Neural cell (in vitro differentiated cells): ENCODE results near the gene CDKN3. TPM values are rescaled to one million over a fixed set of nuclear protein-coding genes. Genes with fewer than 3 reads are reported as not detected.

Source experiments
- H2AFZ ChIP-seq: fragments of 200-600, 300-800 bp; sonication (generic), shearing (Covaris generic); 2 replicates; pipeline ENCODE4 v1.6.0; 2014; ENCODE audit warnings: low read depth, mild to moderate bottlenecking, antibody characterized with exemption, low read length, moderate library complexity
- H3F3A ChIP-seq: fragments of 200-600 bp; shearing (Covaris generic); 2 replicates; pipeline ENCODE4 v1.6.1; 2016; ENCODE audit warnings: mild to moderate bottlenecking, moderate library complexity, mixed read lengths, antibody characterized with exemption, low read length; ENCODE audit not compliant: insufficient read depth, poor library complexity, severe bottlenecking
- H3K27ac ChIP-seq: fragments of 200-600, 300-800 bp; sonication (generic), shearing (Covaris generic); 2 replicates; pipeline ENCODE4 v1.5.1; 2014; ENCODE audit warnings: mild to moderate bottlenecking, low read length, moderate library complexity
- H3K27me3 ChIP-seq: fragments of 300-800, 200-600 bp; sonication (generic), shearing (Covaris generic); 2 replicates; pipeline ENCODE4 v1.6.0; 2014; ENCODE audit warnings: mild to moderate bottlenecking, low read depth, low read length, moderate library complexity; ENCODE audit not compliant: insufficient read depth
- H3K36me3 ChIP-seq: fragments of 300-800, 200-600 bp; sonication (generic), shearing (Covaris generic); 2 replicates; pipeline ENCODE4 v1.5.1; 2014; ENCODE audit warnings: mild to moderate bottlenecking, antibody characterized with exemption, low read length, moderate library complexity; ENCODE audit not compliant: insufficient read depth
- H3K4me2 ChIP-seq: fragments of 300-800, 200-600 bp; sonication (generic), shearing (Covaris generic); 2 replicates; pipeline ENCODE4 v1.6.0; 2014; ENCODE audit warnings: mild to moderate bottlenecking, low read length
- H3K4me3 ChIP-seq: fragments of 300-800, 200-600 bp; sonication (generic), shearing (Covaris generic); 2 replicates; pipeline ENCODE4 v1.5.1; 2014; ENCODE audit warnings: mild to moderate bottlenecking, low read length, moderate library complexity
- H3K79me2 ChIP-seq: fragments of 200-600 bp; shearing (Covaris generic); replicated peaks from 2 replicates; pipeline ENCODE4 v1.6.0; 2014; ENCODE audit warnings: mild to moderate bottlenecking, low read length, moderate library complexity; ENCODE audit not compliant: insufficient read depth
- H3K9ac ChIP-seq: fragments of 300-800, 200-600 bp; sonication (generic), shearing (Covaris generic); 2 replicates; pipeline ENCODE4 v1.6.1; 2016; ENCODE audit warnings: mild to moderate bottlenecking, low read length, mixed read lengths
- H3K9me2 ChIP-seq: fragments of 200-600 bp; shearing (Covaris generic); 2 replicates; pipeline ENCODE4 v1.6.1; 2016; ENCODE audit warnings: mild to moderate bottlenecking, low read length, mixed read lengths; ENCODE audit not compliant: insufficient read depth
- H3K9me3 ChIP-seq: fragments of 200-600, 300-800 bp; sonication (generic), shearing (Covaris generic); 2 replicates; pipeline ENCODE4 v1.6.1; 2016; ENCODE audit warnings: mild to moderate bottlenecking, mixed run types, low read length, moderate library complexity, mixed read lengths
- H4K20me1 ChIP-seq: fragments of 200-600 bp; shearing (Covaris generic); 2 replicates; pipeline ENCODE4 v1.6.1; 2016; ENCODE audit warnings: mild to moderate bottlenecking, mixed run types; ENCODE audit not compliant: insufficient read depth
- CTCF ChIP-seq: fragments of 450-650 bp; IDR thresholded peaks from 2 replicates; pipeline ENCODE4 v1.5.1; 2014; ENCODE audit warnings: antibody characterized with exemption, mild to moderate bottlenecking, moderate library complexity; ENCODE audit not compliant: poor library complexity, severe bottlenecking
- EP300 ChIP-seq: fragments of 450-650 bp; conservative IDR thresholded peaks from 2 replicates; pipeline ENCODE4 v1.6.1; 2014; ENCODE audit warnings: antibody characterized with exemption, mild to moderate bottlenecking, moderate library complexity; ENCODE audit not compliant: poor library complexity, severe bottlenecking
- EZH2 ChIP-seq: fragments of 200-600, 300-800 bp; shearing (Covaris generic), sonication (generic); IDR thresholded peaks from 2 replicates; pipeline ENCODE4 v1.6.1; 2014; ENCODE audit warnings: antibody characterized with exemption, low read length, borderline replicate concordance, mild to moderate bottlenecking; ENCODE audit not compliant: insufficient read depth, poor library complexity, severe bottlenecking
- MXI1 ChIP-seq: fragments of 450-650 bp; conservative IDR thresholded peaks from 2 replicates; pipeline ENCODE4 v1.6.1; 2014; ENCODE audit warnings: antibody characterized with exemption, mild to moderate bottlenecking; ENCODE audit not compliant: poor library complexity, severe bottlenecking
- POLR2AphosphoS5 ChIP-seq: IDR thresholded peaks from 2 replicates; pipeline ENCODE4 v1.6.1; 2012
- RAD21 ChIP-seq: fragments of 450-650 bp; conservative IDR thresholded peaks from 2 replicates; pipeline ENCODE4 v1.6.1; 2014; ENCODE audit warnings: antibody characterized with exemption, mild to moderate bottlenecking, moderate library complexity
- REST ChIP-seq: IDR thresholded peaks from 2 replicates; pipeline ENCODE4 v1.6.1; 2012; ENCODE audit warnings: borderline replicate concordance
- SMC3 ChIP-seq: fragments of 450-650 bp; conservative IDR thresholded peaks from 2 replicates; pipeline ENCODE4 v1.6.1; 2014; ENCODE audit warnings: antibody characterized with exemption, mild to moderate bottlenecking, moderate library complexity; ENCODE audit not compliant: poor library complexity
- TAF1 ChIP-seq: IDR thresholded peaks from 2 replicates; pipeline ENCODE4 v1.6.1; 2012; ENCODE audit warnings: low read depth
- polyA plus RNA-seq: library from polyadenylated mRNA; depleted of rRNA; stranded (reverse); fragments of >200 nt; gene quantifications from 2 replicates; pipeline ENCODE4 v1.2.3, GENCODE V29; 2014

CDKN3 gene
- polyA plus RNA-seq, 1 donor from 2014 or later: 5.9 TPM

GRCh38 chr14:54387328-54387727 lies 9.5 kb upstream of the CDKN3 start:
- no peaks in the 10 kb centered on the region for H3K27me3 ChIP-seq
- no peaks in the 10 kb centered on the region for H3K36me3 ChIP-seq
- no peaks in the 10 kb centered on the region for H3K79me2 ChIP-seq
- H4K20me1 ChIP-seq: no peaks in the 10 kb centered on the region
- no peak overlapping the region for H3K4me2 ChIP-seq
- no peak overlapping the region for H3K9ac ChIP-seq
- no peak overlapping the region for H2AFZ ChIP-seq
- H3K4me3 ChIP-seq: no peak overlapping the region
- no peaks in the 10 kb centered on the region for H3K9me2 ChIP-seq
- no peaks in the 10 kb centered on the region for H3K9me3 ChIP-seq
- no peaks in the 10 kb centered on the region for H3F3A ChIP-seq
- no peak overlapping the region for H3K27ac ChIP-seq
- TF ChIP-seq TAF1 (no peak), CTCF (no peak), MXI1 (no peak), EZH2 (no peak), SMC3 (no peak), POLR2AphosphoS5 (no peak), RAD21 (no peak), EP300 (no peak), REST (no peak)

GRCh38 chr14:54392131-54392859 lies 4.5 kb upstream of the CDKN3 start:
- H2AFZ ChIP-seq: no peak overlapping the region
- no peak overlapping the region for H3K4me3 ChIP-seq
- H3K36me3 ChIP-seq: no peaks in the 10 kb centered on the region
- no peak overlapping the region for H3K9ac ChIP-seq
- no peaks in the 10 kb centered on the region for H3K9me3 ChIP-seq
- H3F3A ChIP-seq: no peaks in the 10 kb centered on the region
- H3K9me2 ChIP-seq: no peaks in the 10 kb centered on the region
- no peaks in the 10 kb centered on the region for H3K27me3 ChIP-seq
- no peak overlapping the region for H3K27ac ChIP-seq
- no peaks in the 10 kb centered on the region for H4K20me1 ChIP-seq
- no peaks in the 10 kb centered on the region for H3K79me2 ChIP-seq
- no peak overlapping the region for H3K4me2 ChIP-seq
- TF ChIP-seq CTCF (no peak), RAD21 (no peak), EP300 (no peak), POLR2AphosphoS5 (no peak), MXI1 (no peak), EZH2 (no peak), SMC3 (no peak), REST (no peak), TAF1 (no peak)
